Sigmoid colon (tissue), 4 donors: ENCODE results near the gene PTPN13.

Experiments used
- CTCF ChIP-seq, 4 experiments: fragments of 450-650 bp in 3 of 4; fragments of 200-600 bp in 1 of 4; IDR thresholded peaks; one replicate each; pipeline ENCODE4 v1.5.1; 2016 to 2019; ENCODE audit warnings: antibody characterized with exemption in 4 of 4, mild to moderate bottlenecking in 3 of 4, moderate library complexity in 2 of 4
- EP300 ChIP-seq, 4 donors: sonication (generic); formaldehyde crosslinking; IDR thresholded peaks; one replicate each; pipeline ENCODE4 v1.6.1; 2017; ENCODE audit warnings: antibody characterized with exemption in 4 of 4
- POLR2A ChIP-seq, 2 donors: fragments of 450-650 bp; IDR thresholded peaks; one replicate each; pipeline ENCODE4 v1.6.1; 2016; ENCODE audit warnings: antibody characterized with exemption in 2 of 2, mild to moderate bottlenecking in 2 of 2, moderate library complexity in 2 of 2

GRCh38 chr4:86587381-86588140 lies 6.6 kb upstream of the PTPN13 start:
- TF ChIP-seq CTCF (IDR thresholded peaks at IDR 0.05) (no peak), EP300 (IDR thresholded peaks at IDR 0.05) (no peak), POLR2A (IDR thresholded peaks at IDR 0.05) (no peak)
